Measurements from ENCODE around the gene SPHK1.

The SPHK1 gene

DNA sequence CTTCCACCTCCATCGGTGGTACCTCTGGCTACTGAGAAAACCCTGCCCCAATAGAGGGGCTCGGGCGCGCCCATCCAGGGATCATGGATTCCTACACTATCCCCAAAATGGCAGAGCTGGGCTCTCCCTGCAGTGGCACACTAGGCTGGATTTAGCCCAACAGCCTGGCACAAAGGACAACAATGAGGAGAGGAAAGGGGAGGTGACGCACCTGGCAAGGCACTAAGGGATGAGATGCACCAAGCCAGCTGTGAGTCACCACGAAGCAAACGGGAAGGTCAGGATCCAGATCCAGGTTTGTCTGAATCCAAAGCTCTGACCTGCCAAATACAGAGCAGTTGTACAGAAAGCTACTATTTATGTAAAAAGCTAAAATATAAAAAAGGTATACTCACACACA, 50.5 kb downstream of the SPHK1 start:
- ChIA-PET CTCF (interaction anchor here (0.9 to 2.5 kb wide), 8 partner anchors 8 to 49 kb away, joined by 3 to 8 read pairs (median 6); partner anchors contain the start of gene SPHK1), POLR2A (no interaction called here)
- TF ChIP-seq, protein P1, sequence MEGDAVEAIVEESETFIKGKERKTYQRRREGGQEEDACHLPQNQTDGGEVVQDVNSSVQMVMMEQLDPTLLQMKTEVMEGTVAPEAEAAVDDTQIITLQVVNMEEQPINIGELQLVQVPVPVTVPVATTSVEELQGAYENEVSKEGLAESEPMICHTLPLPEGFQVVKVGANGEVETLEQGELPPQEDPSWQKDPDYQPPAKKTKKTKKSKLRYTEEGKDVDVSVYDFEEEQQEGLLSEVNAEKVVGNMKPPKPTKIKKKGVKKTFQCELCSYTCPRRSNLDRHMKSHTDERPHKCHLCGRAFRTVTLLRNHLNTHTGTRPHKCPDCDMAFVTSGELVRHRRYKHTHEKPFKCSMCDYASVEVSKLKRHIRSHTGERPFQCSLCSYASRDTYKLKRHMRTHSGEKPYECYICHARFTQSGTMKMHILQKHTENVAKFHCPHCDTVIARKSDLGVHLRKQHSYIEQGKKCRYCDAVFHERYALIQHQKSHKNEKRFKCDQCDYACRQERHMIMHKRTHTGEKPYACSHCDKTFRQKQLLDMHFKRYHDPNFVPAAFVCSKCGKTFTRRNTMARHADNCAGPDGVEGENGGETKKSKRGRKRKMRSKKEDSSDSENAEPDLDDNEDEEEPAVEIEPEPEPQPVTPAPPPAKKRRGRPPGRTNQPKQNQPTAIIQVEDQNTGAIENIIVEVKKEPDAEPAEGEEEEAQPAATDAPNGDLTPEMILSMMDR (IDR thresholded peaks at IDR 0.05; ENCODE audit: insufficient read depth, low read length, missing control alignments): no peak
- no peak for DNase-seq (ENCODE audit: low read depth, low spot score)
- no peak overlapping the region for H3K4me3 ChIP-seq (ENCODE audit: low read depth, low read length)

- CTCF ChIA-PET: interaction anchor here (0.6 to 2.5 kb wide), 7 partner anchors 13 to 50 kb away, joined by 3 to 8 read pairs (median 5); partner anchors contain the start of gene SPHK1
- no peak overlapping the region for H3K4me3 ChIP-seq (ENCODE audit: low read depth, low read length)
- POLR2A ChIA-PET: no interaction called here
- TF ChIP-seq, protein P1 (IDR thresholded peaks at IDR 0.05; ENCODE audit: insufficient read depth, low read length, missing control alignments): no peak
- no peak for DNase-seq (ENCODE audit: low read depth, low spot score)
Measured at GRCh38 chr17:76435751-76436150, 51.3 kb downstream of the SPHK1 start.

Data from AG04449 (cell line).